Epidermal melanocyte (primary cell): ENCODE data around the gene GABRB1.

Source experiments
- DNase-seq: peaks from one replicate; pipeline ENCODE4 v3.0.0; 2011; ENCODE audit warnings: low spot score; ENCODE audit not compliant: insufficient read length

The GABRB1 gene

DNA sequence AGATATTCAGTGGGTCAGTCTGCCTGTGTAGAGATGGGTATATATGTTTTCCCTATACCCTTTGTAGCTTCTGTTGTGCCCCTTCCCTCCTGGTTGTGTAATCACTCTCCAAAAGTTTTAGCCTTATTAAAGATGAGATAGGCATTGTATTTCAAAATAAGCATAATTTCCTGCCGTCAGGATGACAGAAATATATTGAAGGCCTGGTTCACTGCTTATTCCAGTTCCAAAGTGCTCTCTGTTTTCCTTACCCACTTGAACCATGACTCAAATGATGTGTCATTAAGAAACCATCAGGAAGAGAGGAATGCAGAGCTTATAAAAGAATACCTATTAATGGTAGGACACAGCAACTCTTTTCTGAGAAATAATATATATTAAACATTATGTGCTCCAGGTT, 178.5 kb downstream of the GABRB1 start:
- DNase-seq = no peak

GRCh38 chr4:47210828-47211227, 179.5 kb downstream of the GABRB1 start:
- no peak for DNase-seq

GRCh38 chr4:47213106-47213505, 181.7 kb downstream of the GABRB1 start:
- DNase-seq = no peak

- DNase-seq = no peak
Observed at GRCh38 chr4:47213539-47213938, 182.2 kb downstream of the GABRB1 start.

DNA sequence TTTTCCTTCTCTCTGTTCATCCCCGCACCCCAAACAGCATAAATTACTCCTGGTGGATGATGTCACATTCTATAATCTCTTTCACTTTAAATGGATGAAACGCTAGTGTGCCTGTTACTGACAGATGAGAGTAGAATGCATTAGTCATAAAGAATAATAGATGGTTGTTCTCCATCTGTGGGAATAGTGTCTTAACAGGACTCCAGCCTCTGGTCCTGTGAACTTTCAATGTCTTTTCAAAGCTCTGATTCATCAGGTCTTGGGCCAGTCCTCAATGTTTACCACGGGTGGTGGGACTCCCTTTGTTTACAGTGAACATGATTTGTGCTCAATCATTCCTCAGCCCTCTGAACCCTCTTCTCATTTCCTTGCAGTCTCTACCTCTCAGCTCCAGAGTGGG, 182.6 kb downstream of the GABRB1 start:
- DNase-seq = no peak

- DNase-seq = no peak
Observed at GRCh38 chr4:47215759-47216158, 184.4 kb downstream of the GABRB1 start.

GRCh38 chr4:47217291-47217690, 185.9 kb downstream of the GABRB1 start:
- no peak for DNase-seq

DNA sequence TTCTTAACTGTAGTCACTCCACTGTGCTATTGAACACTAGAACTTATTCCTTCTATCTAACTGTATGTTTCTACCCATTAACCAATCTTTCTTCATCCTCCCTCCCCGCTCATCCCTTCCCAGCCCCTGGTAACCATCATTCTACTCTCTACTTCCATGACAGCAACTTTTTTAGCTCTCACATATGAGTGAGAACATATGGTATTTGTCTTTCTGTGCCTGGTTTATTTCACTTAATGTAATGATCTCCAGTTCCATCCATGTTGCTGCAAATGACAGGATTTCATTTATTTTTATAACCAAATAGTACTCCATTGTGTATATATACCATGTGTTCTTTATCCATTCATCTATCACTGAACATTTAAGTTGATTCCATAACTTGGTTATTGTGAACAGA, 186.5 kb downstream of the GABRB1 start:
- DNase-seq = no peak

- DNase-seq = no peak
Observed at GRCh38 chr4:47218631-47219030, 187.3 kb downstream of the GABRB1 start.

DNA sequence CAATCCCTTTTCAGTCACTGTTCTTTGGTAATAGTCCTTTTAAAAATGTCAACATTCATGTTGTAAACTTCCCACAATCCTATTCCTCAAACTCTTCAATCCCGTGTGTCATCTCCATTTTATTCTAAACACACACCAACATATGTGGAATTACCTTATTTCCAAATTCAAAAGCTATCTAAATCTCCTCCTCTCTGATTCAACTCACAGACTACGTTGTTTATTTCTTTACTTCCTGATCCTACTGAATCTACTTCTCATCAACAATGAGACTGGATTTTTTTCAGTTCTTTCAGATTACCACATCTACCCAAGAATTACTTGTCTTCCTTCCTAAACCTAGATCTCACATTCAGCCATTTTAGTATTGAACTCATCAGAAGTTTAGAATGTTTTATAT, 188.2 kb downstream of the GABRB1 start:
- no peak for DNase-seq

- DNase-seq = no peak
Observed at GRCh38 chr4:47221721-47222120, 190.4 kb downstream of the GABRB1 start.

- DNase-seq = no peak
Observed at GRCh38 chr4:47222276-47222675, 190.9 kb downstream of the GABRB1 start.

DNA sequence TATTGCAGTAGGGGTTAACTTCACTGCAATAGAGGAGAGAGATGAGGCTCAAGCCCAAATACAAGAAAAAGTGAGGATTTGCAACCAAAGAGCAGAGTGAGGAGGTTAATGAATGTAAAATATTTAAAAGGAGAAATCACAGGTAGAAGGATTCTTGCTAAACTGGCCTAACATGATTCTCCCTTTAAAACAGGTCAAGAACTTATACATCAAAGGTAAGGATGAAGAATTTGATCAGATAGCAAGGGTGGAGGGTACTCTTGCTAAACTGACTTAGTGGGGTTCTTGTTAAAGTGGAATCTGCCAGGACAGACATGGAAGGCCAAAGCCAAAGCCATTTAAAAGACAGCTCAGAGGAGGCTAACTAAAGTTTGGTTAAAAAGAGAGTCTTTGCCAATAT, 193.0 kb downstream of the GABRB1 start:
- no peak for DNase-seq

GRCh38 chr4:47235721-47236120, 204.4 kb downstream of the GABRB1 start:
- no peak for DNase-seq

DNA sequence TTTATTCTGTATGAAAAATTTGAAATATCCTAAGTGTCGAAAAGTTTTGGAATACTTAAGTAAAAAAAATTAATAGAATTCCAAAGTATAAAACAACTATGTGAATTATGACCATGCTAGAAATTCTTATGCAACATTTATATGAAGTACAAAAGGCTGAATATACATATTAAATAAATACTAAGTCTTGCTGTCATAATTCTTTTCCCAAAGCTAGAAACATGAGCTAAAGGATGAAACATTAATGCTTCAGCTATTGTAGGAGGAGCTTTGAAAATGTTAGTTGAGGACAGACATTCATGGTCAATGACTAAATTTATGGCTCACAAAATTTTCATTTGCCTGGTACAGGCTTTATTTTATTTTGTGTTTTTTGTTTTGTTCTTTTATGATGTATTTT, 207.3 kb downstream of the GABRB1 start:
- DNase-seq = no peak

GRCh38 chr4:47239649-47240048, 208.3 kb downstream of the GABRB1 start:
- no peak for DNase-seq

DNA sequence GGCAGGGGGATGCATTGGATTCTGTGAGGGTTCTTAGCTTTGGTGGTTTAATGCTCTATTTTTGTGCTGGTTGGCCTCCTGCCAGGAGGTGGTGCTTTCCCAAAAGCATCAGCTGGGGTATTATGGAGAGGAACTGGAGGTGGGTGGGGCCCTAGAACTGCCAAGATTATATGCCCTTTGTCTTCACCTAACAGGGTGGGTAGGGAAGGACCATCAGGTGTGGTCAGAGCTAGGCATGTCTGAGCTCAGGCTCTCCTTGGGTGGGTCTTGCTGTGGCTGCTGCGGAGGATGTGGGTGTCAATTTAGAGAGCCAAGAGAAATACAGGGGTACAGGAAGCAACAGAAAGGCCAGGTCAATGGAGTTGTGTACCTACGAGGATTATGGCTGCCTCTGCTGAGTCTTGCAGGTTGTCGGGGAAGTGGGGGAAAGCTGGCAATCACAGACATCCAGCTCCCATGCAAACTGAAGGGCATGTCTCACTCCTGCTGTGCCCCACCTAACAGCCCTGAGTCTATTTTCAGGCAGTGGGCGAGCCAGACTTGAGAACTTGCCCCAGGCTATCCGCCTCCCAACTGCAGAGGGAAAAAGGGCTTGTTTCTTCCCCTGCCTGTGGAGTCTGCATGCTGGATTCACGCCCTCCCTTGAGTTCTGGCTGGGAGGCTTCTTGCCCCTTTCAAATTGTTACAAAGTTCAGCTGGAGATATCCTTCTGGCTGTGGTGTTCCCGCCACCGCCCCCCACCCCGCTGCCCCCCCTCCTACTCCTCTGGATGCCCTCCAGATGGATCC, 220.2 kb downstream of the GABRB1 start:
- no peak for DNase-seq

DNA sequence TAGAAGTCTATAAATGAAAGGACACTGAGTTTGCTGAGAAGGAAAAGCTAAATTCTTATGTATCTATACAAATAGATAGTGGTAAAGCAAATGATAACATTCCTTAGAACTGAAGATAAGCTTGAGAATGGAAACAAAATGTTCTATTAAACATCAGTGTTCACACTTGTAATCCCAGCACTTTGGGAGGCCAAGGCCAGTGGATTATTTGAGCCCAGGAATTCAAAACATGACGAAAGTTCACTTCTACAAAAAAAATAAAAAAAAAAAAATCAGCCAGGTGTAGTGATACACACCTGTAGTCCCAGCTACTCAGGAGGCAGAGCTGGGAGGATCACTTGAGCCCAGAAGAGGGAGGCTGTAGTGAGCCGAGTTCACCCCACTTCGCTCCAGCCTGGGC, 232.4 kb downstream of the GABRB1 start:
- no peak for DNase-seq

GRCh38 chr4:47270201-47270888, 239.0 kb downstream of the GABRB1 start:
- DNase-seq = no peak

DNA sequence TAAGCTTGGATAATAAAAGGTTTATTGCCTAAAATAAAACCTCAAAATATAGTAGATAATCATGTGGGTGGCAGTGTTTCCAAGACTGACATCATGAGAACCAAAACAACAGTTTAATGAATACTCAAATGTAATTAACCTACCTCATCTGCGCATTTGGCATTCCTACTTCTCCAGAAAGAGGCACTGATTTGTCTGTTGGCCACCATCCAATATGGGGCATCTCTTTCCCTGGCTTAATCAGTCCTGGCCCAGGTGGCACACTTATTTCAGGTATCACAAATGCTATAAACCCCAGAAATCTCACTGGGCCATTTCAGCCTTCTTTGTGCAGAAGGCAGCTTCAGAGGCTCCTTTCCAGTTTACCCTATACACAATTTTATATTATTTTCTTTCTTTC, 239.9 kb downstream of the GABRB1 start:
- no peak for DNase-seq

DNA sequence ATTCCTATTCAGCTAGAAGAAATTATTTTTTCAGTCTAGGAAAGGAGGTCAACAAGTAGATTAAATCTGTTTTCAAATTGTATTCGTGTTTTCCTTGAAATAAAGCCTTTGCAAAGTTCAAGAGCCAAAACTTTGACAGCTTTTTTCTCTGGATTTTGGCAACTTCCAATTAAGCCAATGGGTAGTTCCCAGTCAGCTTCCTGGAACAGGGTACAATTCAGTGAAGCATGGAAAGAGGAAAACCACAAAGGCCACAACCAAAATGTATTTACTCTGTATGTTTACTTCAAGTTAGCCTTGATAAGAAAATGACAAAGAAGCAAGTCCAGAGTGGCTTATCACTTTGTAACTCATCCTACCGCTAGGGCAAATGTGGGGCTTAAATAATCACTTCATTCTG, 243.5 kb downstream of the GABRB1 start:
- DNase-seq = no peak

GRCh38 chr4:47275595-47275994, 244.2 kb downstream of the GABRB1 start:
- no peak for DNase-seq

- no peak for DNase-seq
Observed at GRCh38 chr4:47278631-47279030, 247.3 kb downstream of the GABRB1 start.
